ENCODE measurements around the gene TAF7. TPM values are rescaled to one million over a fixed set of nuclear protein-coding genes. Genes with fewer than 3 reads are reported as not detected.
A peak's percentile ranks its signal among the peaks of the same experiment; 100 is the strongest.
"Not testable (repeated sequence)": the region's sequence is repeated elsewhere in the genome, so short reads cannot be mapped to it uniquely, and the experiment has no call there.

TAF7 gene
- total RNA-seq, 2 donors from 2014 or later = 57.9 to 63.1 TPM

DNA sequence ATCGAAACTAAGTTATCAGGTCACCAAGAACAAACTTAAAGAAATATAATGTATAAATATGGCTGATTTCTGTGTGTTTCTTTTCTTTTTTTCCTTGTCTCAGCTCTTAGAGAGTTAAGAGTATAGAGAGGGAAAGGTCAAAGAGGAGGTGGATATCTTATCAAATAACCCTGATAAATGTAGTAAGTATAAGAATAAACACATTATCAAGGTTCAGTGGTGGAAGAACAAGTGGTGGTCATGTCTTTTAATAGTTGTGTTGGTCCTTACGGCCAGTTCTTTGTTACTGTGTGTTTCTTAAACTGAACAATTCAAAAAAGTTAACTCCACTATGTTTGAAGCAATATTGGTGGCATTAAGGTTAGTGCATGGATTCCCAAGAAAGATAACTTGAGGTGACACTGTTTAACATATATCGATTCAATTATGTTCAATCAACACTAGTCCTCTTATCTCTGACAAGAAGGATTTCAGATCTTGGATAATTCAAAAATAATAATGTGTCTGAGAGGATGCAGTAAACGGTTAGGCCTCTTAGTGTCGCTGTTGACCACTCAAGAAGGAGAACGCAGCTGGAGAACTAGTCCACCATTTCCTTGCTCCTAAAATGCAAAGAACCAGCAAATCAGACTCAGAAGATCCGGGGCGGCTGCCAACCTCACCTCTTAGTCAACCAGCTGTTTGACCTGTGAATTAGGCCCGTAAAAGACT lies 22.8 kb upstream of the TAF7 start, which contains the start of gene PCDHGA3:
Gene PCDHGA3, plus strand, starts transcription at position 588 of the 711 bp plus-strand sequence. CDS start 205 bp downstream, outside the sequence.
- intact Hi-C loops (cut with DNase I) = no loop called here
- DNase-seq (ENCODE audit: low spot score) = no peak

DNA sequence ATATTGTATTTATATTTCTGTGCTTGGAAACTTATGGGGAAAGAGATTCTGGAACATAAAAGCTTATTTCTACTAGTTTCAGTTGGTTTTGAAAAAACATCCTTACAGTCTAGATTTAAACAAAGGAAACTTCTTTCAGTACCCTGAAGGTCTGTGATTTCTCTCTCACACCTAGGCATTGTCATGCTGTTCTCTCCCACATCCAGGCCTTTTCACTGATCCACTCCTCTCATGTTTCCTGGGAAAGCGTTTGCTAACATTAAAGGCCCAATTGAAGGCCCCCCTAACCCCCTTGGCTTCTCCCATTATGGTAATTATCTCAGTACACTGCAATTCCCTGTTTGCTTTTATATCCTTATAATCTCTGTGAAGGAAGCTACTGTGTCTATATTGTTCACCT lies 22.2 kb upstream of the TAF7 start:
- intact Hi-C loops (cut with DNase I) = no loop called here
- DNase-seq (ENCODE audit: low spot score) = no peak

DNA sequence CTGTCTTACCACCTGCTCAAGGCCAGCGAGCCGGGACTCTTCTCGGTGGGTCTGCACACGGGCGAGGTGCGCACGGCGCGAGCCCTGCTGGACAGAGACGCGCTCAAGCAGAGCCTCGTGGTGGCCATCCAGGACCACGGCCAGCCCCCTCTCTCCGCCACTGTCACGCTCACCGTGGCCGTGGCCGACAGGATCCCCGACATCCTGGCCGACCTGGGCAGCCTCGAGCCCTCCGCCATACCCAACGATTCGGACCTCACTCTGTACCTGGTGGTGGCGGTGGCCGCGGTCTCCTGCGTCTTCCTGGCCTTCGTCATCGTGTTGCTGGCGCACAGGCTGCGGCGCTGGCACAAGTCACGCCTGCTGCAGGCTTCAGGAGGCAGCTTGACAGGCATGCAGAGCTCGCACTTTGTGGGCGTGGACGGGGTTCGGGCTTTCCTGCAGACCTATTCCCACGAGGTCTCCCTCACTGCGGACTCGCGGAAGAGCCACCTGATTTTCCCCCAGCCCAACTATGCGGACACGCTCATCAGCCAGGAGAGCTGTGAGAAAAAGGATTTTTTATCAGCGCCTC lies 20.3 kb upstream of the TAF7 start:
- peak; percentile 34 for DNase-seq (ENCODE audit: low spot score)
- intact Hi-C loops (cut with DNase I) = not testable (repeated sequence)

DNA sequence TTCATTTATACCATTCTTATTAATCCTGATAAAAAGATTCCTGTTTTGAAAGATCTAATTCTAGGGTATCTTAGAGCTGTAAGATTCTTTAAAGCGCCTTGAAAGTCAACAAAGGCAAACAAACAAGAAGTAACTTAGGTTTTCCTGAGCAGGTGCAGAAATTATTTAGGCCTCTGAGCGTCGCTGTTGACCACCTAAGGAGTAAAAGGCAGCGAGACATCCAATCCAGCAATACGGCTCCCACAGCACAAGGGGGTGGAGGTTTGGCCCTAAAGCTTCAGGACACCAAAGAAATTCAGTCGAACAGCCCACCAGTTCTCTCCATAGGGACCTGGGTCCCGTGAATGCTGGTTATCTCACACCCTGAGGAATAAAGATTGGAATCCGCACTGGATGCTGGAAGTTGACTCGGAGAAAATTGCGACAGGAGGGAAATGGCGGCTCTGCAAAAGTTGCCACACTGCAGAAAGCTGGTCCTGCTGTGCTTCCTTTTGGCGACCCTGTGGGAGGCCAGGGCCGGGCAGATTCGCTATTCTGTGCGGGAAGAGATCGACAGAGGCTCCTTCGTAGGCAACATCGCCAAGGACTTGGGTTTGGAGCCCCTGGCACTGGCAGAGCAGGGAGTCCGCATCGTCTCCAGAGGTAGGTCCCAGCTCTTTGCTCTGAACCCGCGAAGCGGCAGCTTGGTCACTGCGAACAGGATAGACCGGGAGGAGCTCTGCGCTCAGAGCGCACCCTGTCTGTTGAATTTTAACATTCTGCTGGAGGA lies 18.1 kb upstream of the TAF7 start, which contains the start of gene PCDHGA2:
Gene PCDHGA2, plus strand, starts transcription at position 223 of the 769 bp plus-strand sequence.
- peak; percentile 57 for DNase-seq (ENCODE audit: low spot score)
- intact Hi-C loops (cut with DNase I) = no loop called here

DNA sequence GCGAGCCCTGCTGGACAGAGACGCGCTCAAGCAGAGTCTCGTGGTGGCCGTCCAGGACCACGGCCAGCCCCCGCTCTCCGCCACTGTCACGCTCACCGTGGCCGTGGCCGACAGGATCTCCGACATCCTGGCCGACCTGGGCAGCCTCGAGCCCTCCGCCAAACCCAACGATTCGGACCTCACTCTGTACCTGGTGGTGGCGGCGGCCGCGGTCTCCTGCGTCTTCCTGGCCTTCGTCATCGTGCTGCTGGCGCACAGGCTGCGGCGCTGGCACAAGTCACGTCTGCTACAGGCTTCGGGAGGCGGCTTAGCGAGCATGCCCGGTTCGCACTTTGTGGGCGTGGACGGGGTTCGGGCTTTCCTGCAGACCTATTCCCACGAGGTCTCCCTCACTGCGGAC lies 12.0 kb upstream of the TAF7 start:
- DNase-seq (ENCODE audit: low spot score); intact Hi-C loops (cut with DNase I): not testable (repeated sequence)

DNA sequence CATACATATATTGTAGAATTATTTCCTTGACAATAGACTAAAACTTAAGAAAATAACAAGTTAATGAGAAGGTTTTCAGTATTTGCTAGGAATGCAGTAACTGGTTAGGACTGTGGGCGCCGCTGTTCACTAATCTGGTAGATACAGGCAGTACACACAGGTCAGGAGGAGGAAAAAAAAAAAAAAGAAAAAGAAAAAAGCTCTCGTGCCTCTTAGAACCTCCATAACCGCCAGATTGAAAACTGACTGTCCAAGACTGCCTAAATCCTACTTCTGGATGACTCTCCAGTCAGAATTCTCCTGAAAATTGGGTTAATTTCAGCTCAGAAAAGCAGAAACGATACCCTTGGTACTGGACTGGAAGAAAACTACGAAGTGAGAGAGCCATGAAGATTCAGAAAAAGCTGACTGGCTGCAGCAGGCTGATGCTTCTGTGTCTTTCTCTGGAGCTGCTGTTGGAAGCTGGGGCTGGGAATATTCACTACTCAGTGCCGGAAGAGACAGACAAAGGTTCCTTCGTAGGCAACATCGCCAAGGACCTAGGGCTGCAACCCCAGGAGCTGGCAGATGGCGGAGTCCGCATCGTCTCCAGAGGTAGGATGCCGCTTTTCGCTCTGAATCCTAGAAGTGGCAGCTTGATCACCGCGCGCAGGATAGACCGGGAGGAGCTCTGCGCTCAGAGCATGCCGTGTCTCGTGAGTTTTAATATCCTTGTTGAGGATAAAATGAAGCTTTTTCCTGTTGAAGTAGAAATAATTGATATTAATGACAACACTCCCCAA lies 9.9 kb upstream of the TAF7 start, which contains the start of gene PCDHGA1:
Gene PCDHGA1, plus strand, starts transcription at position 216 of the 782 bp plus-strand sequence.
- intact Hi-C loops (cut with DNase I) = no loop called here
- DNase-seq (ENCODE audit: low spot score) = peak; percentile 65

DNA sequence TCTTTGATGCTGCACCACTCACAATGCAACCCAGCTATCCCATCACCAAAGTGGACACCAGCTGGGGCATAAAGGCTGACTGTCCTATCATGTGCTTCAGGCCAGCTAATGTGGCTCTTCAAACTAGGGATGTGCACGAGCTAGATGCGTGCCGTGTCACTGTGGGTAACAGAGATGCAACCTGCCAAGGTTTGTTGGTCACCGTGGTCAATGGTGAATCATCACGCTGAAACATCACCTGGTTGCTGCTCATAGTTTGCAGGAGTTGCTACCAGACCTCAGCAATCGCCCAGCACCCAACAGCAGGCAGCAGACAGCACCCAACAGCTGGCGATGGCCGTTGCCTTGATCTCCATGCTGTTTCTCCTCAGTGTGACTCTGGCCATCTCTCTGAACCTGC lies 7.6 kb upstream of the TAF7 start:
- intact Hi-C loops (cut with DNase I) = loop anchor here (10.0 kb wide), 2 partner anchors 197 to 237 kb away; no protein-coding TSS in a partner anchor
- DNase-seq (ENCODE audit: low spot score) = peak; percentile 54

DNA sequence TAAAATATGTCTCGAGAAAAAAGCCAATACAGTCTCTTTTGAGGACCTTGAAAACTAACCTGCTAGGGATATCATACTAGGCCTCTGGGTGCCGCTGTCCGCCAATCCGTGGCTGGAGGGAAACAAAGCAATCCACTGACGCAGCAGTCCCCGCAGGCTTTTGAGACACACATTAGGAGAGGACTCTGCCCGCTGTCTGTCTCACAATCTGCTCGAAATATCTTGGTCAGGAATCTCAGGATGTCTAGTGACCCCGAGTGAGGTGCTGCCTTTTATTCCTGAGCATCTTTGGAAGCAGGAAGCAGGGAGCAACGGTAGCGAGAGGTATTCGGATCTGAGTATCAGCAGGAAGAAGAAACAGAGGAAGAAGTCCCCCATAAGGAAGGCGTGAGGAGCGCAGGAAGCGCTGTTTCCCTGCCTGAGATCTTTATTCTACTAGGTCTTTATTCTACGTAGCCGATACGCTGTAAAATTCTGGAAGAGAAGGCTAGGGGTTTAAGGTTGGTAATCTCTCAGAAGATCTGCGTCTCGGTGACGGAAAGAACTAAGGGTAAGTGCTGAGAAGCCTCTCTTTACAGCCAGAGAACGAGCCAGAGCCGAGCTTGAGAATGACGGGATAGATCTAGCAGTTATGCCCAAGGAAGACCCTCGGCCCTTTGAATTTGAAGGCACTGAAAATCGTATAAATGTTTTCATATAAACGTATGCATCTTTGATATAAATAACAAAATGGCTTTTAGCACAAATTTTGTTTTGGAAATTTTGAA lies 5.7 kb upstream of the TAF7 start:
- peak; percentile 86 for DNase-seq (ENCODE audit: low spot score)
- intact Hi-C loops (cut with DNase I) = loop anchor here (10.0 kb wide), 2 partner anchors 199 to 239 kb away; no protein-coding TSS in a partner anchor

DNA sequence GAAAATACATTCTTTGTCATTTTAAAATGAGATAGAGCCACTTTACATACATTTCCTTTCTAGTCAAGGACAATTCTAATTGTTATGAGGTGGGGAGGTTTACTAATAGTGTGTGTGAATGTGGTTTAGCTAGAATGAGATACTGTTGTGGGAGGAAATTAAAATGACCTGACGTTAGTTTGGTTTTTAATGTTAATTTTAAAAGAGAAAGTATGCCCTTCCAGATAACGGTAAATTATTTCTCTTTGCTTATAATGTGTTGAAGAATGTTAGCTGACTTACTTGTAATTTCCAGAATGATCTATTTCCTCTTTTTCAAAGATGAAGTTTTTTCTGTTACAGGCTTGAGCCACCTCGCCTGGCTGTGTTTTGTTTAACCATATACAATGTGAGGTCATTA lies 1.7 kb upstream of the TAF7 start:
- no peak for DNase-seq (ENCODE audit: low spot score)
- intact Hi-C loops (cut with DNase I) = loop anchor here (10.0 kb wide), 2 partner anchors 203 to 243 kb away; no protein-coding TSS in a partner anchor

DNA sequence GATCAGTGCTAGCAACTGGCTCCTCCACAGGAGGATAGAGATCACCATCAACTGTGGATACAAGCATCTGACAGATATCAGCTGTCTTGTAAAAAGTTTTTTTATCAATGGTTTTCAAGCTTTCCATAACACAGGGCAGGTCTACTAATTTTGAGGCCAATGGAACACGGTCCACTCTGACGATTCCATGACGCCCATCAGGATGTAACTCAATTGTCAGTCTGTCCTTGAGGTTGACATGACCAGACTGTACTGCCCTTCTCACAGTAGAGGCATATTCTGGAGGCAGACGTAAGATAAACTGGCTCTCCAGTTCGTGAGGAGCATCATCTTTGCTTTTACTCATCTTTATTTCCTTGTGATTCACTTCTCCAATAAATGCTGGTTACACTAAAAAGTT lies 885 bp downstream of the TAF7 start:
- intact Hi-C loops (cut with DNase I) = loop anchor here (10.0 kb wide), 2 partner anchors 205 to 245 kb away; no protein-coding TSS in a partner anchor
- DNase-seq (ENCODE audit: low spot score) = no peak

DNA sequence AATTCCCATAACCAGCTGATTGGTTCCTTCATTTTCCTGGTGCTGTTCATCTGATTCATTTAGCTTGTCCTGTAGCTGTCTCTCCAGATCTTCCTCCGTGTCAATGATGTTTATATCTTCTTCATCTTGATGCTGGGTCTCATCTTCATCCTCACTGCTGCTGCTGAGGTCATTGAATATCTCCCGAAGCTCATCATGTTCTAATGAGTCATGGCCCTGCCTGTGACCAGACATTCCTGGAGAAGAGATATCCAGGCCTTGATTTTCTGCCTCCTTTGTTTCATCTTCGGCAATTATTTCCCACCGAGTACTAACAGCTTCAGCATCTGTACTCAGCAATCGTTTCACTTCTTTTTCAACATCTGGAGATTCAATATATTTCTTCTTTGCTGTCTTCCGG lies 1.4 kb downstream of the TAF7 start:
- intact Hi-C loops (cut with DNase I) = no loop called here
- no peak for DNase-seq (ENCODE audit: low spot score)

DNA sequence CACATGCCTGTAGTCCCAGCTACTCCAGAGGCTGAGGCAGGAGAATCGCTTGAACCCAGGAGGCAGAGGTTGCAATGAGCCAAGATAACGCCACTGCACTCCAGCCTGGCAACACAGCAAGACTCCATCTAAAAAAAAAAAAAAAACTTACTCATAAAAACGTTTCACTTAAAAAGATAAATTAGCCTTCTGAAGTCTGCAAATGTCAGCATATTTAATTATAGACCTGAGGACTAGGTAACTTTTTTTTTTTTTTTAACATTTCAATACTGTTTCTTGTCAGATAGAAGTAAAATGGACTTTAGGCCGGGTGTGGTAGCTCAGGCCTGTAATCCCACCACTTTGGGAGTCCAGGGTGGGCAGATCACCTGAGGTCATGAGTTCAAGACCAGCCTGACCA lies 3.6 kb downstream of the TAF7 start:
- intact Hi-C loops (cut with DNase I); DNase-seq (ENCODE audit: low spot score): not testable (repeated sequence)

DNA sequence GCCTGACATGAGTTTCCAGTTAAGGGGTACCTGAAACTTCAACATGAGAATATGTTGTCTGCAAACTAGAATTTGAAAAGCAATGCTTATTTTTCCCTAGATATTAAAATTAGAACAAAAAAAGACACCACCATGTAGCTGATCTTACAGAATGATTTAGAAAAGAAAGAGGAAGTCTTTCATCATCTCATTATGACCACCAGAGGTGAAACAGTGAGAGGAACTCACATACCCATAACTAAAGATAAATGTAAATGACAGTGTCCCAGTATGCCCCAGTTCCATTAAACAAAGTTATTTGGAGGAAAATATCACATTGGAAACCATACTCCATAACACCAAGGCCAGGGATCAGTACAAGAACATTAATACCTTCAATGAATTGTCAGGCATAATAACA lies 6.9 kb downstream of the TAF7 start:
- no peak for DNase-seq (ENCODE audit: low spot score)
- intact Hi-C loops (cut with DNase I) = no loop called here

DNA sequence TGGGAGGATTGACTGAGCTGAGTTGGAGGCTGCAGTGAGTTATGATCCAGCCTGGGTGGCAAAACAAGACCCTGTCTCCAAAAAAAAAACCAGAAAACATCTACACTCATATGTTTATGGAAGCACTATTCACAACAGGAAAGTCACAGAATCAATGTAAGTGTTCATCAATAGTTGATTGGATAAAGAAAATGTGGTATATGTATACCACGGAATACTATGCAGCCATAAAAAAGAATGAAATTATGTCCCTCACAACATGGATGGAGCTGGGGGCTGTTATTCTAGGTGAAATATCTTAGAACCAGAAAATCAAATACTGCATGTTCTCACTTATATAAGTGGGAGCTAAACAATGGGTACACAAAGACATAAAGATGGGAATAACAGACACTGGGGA lies 14.0 kb downstream of the TAF7 start:
- DNase-seq (ENCODE audit: low spot score) = no peak
- intact Hi-C loops (cut with DNase I) = no loop called here

DNA sequence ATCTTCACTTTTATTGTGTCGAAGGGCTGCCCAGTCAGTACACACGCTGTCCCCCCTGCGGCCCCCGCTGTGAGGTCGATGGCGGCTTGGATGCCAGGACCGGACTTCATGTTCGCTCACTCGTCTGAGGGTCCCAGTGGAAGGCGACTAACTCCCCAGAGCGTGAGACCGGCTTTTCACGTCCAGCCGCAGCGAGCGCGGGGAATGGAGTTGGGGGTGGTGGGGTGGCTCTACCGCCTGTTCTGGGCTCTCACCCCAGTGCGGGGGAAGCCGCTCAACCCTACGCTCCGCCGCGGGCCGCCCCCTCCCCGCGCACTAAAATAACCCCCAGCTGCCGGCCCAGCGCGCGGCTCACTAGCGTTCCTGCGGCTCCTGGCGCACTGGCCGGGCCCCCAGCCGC lies 16.8 kb downstream of the TAF7 start, which contains the start of gene SLC25A2:
Gene SLC25A2, minus strand, starts transcription at position 294 of the 400 bp plus-strand sequence. Its CDS starts 184 bp downstream, at position 110.
- DNase-seq (ENCODE audit: low spot score) = no peak
- intact Hi-C loops (cut with DNase I) = no loop called here

DNA sequence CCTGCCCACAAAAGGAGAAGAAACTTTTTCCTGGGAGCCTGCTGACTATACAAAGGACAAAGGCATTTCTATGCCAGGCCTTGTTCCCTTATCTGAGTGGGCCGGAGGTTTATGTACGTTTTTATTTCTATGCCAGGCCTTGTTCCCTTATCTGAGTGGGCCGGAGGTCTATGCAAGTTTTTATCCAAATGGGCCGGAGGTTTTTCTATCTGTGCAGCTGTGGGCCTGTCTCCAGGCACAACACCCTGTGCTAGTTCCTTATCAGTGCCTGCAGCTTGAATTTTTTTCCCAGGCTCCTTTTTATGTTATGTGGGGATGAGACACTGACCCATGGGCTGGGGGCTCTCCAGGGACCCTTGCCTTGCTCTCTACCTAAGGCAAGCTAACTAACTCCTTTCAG lies 22.2 kb downstream of the TAF7 start:
- no peak for DNase-seq (ENCODE audit: low spot score)
- intact Hi-C loops (cut with DNase I) = no loop called here

DNA sequence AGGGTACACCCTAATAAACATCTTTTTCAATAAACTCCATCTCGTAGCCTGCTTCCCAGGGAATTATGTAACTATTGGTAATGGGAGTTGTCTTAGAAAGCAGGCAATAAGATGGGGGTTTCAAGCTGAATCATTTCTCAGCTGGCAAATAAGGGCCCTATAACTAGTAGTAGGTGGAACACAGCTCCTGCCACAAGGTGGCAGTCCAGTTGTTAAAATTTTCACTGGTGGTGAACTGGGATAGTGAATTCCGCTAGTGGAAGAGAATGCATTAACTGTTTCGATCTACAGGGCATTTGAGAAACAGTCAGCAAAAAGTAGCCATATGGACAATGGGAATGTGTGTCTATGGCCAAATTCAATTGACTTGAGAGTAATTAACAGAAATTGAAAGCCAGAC lies 47.7 kb downstream of the TAF7 start:
- intact Hi-C loops (cut with DNase I) = no loop called here
- no peak for DNase-seq (ENCODE audit: low spot score)

DNA sequence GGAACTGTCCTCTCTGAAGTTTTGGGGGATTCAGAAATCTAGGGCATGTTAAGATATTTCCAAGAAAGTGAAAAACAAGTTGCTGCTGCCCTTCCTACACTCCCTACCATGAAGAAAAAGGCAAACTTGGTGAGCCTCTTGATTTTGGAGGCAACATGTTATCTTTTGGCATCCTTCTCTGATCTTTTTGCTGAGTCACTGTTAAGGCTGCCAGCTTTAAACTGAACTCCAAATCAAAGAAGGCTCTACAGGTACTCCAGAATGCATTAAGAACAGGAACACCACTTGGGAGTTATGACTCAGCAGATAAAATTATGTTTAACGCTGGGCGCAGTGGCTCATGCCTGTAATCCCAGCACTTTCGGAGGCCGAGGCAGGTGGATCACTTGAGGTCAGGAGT lies 51.4 kb downstream of the TAF7 start:
- DNase-seq (ENCODE audit: low spot score) = no peak
- intact Hi-C loops (cut with DNase I) = no loop called here

Measured in posterior vena cava (tissue), 2 donors.